Parathyroid adenoma (tissue), 2 donors: Measurements from ENCODE around the gene DLG1.
"Not testable (repeated sequence)": the region's sequence is repeated elsewhere in the genome, so short reads cannot be mapped to it uniquely, and the experiment has no call there.

Source experiments
- H2AFZ ChIP-seq: fragments of 300-600 bp; sonication (generic); one replicate; pipeline ENCODE4 v1.7.0; 2017; ENCODE audit warnings: antibody characterized with exemption, mild to moderate bottlenecking
- H3K27ac ChIP-seq: fragments of 300-600 bp; sonication (generic); one replicate; pipeline ENCODE4 v1.7.0; 2017
- H3K27me3 ChIP-seq: fragments of 300-600 bp; sonication (generic); one replicate; pipeline ENCODE4 v1.7.0; 2017; ENCODE audit warnings: low read length; ENCODE audit not compliant: control insufficient read depth, insufficient read depth
- H3K36me3 ChIP-seq: fragments of 300-600 bp; sonication (generic); one replicate; pipeline ENCODE4 v1.7.0; 2017; ENCODE audit warnings: low read length; ENCODE audit not compliant: control insufficient read depth, insufficient read depth
- H3K4me1 ChIP-seq: fragments of 300-600 bp; sonication (generic); one replicate; pipeline ENCODE4 v1.7.0; 2017; ENCODE audit warnings: control low read depth
- H3K4me2 ChIP-seq: fragments of 300-600 bp; sonication (generic); one replicate; pipeline ENCODE4 v1.7.0; 2017; ENCODE audit warnings: low read length
- H3K4me3 ChIP-seq: fragments of 300-600 bp; sonication (generic); one replicate; pipeline ENCODE4 v1.7.0; 2017; ENCODE audit warnings: low read depth, low read length
- H3K79me2 ChIP-seq: fragments of 300-600 bp; sonication (generic); one replicate; pipeline ENCODE4 v1.7.0; 2017; ENCODE audit warnings: control low read depth
- H3K9ac ChIP-seq: fragments of 300-600 bp; sonication (generic); one replicate; pipeline ENCODE4 v1.7.0; 2017; ENCODE audit warnings: mild to moderate bottlenecking
- H3K9me3 ChIP-seq: fragments of 300-600 bp; sonication (generic); one replicate; pipeline ENCODE4 v1.7.0; 2017; ENCODE audit warnings: low read length; ENCODE audit not compliant: control insufficient read depth
- TF ChIP-seq, protein P1 (sequence below): fragments of 300-600 bp; sonication (generic); IDR thresholded peaks from one replicate; pipeline ENCODE4 v1.7.0; 2017; ENCODE audit warnings: antibody characterized with exemption, mild to moderate bottlenecking
- donor health status: primary hyperparathyroidism.

The DLG1 gene

DNA sequence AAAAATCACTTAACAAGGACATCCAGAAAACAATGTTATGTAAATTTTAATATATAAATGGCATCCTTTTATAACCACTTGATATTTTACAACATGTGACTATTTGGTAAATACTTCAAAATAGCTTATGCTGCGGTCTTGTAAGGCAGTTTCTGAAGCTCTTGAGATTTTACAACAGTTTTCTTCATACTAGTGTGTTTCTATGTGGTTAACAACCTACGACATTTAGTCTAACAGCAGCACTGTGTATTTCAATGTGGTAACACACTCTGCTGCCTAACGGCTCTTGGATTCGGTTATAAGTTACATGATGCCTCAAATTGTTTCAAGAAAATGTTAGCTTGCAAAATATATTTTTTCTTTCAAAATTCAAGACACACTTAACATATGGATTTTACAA, 255.9 kb downstream of the DLG1 start:
- no peaks in the 10 kb centered on the region for H3K27me3 ChIP-seq
- no peaks in the 10 kb centered on the region for H3K9me3 ChIP-seq
- no peak overlapping the region for H3K27ac ChIP-seq
- no peak overlapping the region for H2AFZ ChIP-seq
- no peaks in the 10 kb centered on the region for H3K79me2 ChIP-seq
- TF ChIP-seq, protein P1, sequence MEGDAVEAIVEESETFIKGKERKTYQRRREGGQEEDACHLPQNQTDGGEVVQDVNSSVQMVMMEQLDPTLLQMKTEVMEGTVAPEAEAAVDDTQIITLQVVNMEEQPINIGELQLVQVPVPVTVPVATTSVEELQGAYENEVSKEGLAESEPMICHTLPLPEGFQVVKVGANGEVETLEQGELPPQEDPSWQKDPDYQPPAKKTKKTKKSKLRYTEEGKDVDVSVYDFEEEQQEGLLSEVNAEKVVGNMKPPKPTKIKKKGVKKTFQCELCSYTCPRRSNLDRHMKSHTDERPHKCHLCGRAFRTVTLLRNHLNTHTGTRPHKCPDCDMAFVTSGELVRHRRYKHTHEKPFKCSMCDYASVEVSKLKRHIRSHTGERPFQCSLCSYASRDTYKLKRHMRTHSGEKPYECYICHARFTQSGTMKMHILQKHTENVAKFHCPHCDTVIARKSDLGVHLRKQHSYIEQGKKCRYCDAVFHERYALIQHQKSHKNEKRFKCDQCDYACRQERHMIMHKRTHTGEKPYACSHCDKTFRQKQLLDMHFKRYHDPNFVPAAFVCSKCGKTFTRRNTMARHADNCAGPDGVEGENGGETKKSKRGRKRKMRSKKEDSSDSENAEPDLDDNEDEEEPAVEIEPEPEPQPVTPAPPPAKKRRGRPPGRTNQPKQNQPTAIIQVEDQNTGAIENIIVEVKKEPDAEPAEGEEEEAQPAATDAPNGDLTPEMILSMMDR: no peak
- no peak overlapping the region for H3K4me2 ChIP-seq
- no peak overlapping the region for H3K4me3 ChIP-seq
- H3K36me3 ChIP-seq: no peaks in the 10 kb centered on the region
- H3K9ac ChIP-seq: no peak overlapping the region
- no peaks in the 10 kb centered on the region for H3K4me1 ChIP-seq

DNA sequence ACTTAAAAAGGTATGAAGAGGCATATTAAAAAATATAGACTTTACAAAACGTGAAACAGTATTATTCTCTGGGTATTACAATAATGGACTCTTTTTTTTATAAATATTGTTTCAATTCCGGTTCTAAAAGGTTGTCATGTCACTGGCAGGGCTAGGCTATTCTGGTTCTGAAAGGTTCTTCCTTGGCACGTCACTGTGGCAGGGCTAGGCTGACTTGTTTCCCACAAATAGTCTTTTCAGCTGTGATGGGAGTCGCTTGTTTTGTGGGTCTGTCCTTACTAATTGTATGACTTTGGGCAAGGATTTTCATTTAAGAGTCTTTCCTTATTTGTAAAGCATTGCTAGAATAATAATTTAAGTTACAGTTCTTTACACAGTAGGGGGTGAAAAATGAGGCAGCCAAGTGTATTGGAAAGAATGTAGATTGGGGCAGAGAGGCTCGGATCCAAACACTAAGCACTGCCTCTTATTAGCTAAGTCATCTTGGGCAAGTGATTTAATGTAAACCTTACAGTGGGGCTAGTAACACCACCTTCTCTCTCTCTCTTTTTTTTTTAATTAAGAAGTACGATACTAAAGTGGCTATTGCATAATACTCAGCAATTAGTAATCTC, 256.4 kb downstream of the DLG1 start:
- Histone ChIP-seq H2AFZ (no peak overlapping the region), H3K4me1 (no peaks in the 10 kb centered on the region), H3K79me2 (no peaks in the 10 kb centered on the region), H3K27me3 (no peaks in the 10 kb centered on the region), H3K27ac (no peak overlapping the region), H3K36me3 (no peaks in the 10 kb centered on the region), H3K4me2 (no peak overlapping the region), H3K9ac (no peak overlapping the region), H3K9me3 (no peaks in the 10 kb centered on the region), H3K4me3 (no peak overlapping the region)
- TF ChIP-seq, protein P1: no peak

DNA sequence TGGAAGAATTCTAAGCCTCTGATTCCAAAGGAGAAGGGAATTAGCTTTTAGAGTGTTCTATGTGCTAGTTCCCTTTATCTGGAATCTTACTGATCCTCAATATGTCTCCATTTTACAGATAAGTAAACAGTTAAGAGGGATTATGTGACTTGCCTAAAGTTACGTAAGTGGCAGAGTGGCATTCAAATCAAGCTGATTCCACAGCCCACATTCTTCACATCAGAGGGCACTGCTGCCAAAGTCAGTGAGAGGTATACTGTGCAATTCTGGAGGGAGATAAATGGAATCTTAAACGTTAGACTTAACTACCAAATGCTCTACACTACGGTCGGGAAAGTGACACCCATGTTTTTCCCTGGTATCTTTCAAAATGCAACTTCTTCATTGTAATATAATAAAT, 257.8 kb downstream of the DLG1 start:
- H3K36me3 ChIP-seq: no peaks in the 10 kb centered on the region
- H3K4me3 ChIP-seq: no peak overlapping the region
- no peaks in the 10 kb centered on the region for H3K4me1 ChIP-seq
- H3K79me2 ChIP-seq: no peaks in the 10 kb centered on the region
- TF ChIP-seq, protein P1: no peak
- no peak overlapping the region for H3K9ac ChIP-seq
- H3K27ac ChIP-seq: no peak overlapping the region
- no peaks in the 10 kb centered on the region for H3K9me3 ChIP-seq
- no peak overlapping the region for H3K4me2 ChIP-seq
- no peaks in the 10 kb centered on the region for H3K27me3 ChIP-seq
- H2AFZ ChIP-seq: no peak overlapping the region

- no peak overlapping the region for H3K4me3 ChIP-seq
- H3K36me3 ChIP-seq: no peaks in the 10 kb centered on the region
- no peaks in the 10 kb centered on the region for H3K4me1 ChIP-seq
- no peak overlapping the region for H3K9ac ChIP-seq
- H3K27ac ChIP-seq: no peak overlapping the region
- no peak overlapping the region for H2AFZ ChIP-seq
- TF ChIP-seq, protein P1: no peak
- H3K79me2 ChIP-seq: no peaks in the 10 kb centered on the region
- H3K4me2 ChIP-seq: no peak overlapping the region
- no peaks in the 10 kb centered on the region for H3K27me3 ChIP-seq
- no peaks in the 10 kb centered on the region for H3K9me3 ChIP-seq
Observed at GRCh38 chr3:197038679-197039462, 259.5 kb downstream of the DLG1 start.

DNA sequence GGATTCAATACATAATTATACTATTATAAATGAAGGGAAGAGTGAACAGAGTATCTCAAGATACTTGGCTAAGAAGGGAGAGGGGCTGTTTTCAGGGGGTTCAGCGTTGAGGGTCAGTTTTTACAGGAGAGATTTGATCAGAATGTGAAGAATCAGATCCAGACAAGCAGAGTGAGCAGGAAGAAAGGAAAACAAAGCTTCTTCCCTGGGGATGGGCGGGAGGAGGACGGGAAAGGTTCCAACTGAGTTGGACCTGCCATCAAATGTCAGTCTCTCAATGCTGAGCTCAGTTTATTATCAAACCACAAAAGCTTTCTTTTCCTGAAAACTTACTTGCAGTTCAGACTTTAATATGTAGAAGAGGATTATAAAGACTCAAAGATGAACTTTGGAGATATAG, 262.8 kb downstream of the DLG1 start:
- Histone ChIP-seq H2AFZ (no peak overlapping the region), H3K4me1 (peaks cover 9% of the 10 kb centered on the region), H3K27ac (no peak overlapping the region), H3K4me2 (no peak overlapping the region), H3K27me3 (no peaks in the 10 kb centered on the region), H3K4me3 (no peak overlapping the region), H3K9me3 (no peaks in the 10 kb centered on the region), H3K9ac (no peak overlapping the region), H3K36me3 (no peaks in the 10 kb centered on the region), H3K79me2 (no peaks in the 10 kb centered on the region)
- TF ChIP-seq, protein P1: no peak

GRCh38 chr3:197034778-197035177, 263.6 kb downstream of the DLG1 start:
- not testable (repeated sequence) for H3K79me2 ChIP-seq, H3K4me3 ChIP-seq, H3K9ac ChIP-seq, H3K9me3 ChIP-seq, H3K27me3 ChIP-seq, H3K4me1 ChIP-seq, H2AFZ ChIP-seq, H3K4me2 ChIP-seq, H3K27ac ChIP-seq, H3K36me3 ChIP-seq

- not testable (repeated sequence) for H3K9ac ChIP-seq, H2AFZ ChIP-seq, H3K27ac ChIP-seq, H3K4me1 ChIP-seq, H3K4me3 ChIP-seq, H3K36me3 ChIP-seq, H3K4me2 ChIP-seq, H3K9me3 ChIP-seq, H3K79me2 ChIP-seq, H3K27me3 ChIP-seq
Observed at GRCh38 chr3:197033764-197034163, 264.6 kb downstream of the DLG1 start.
